Panc1 (cell line): Measurements from ENCODE around the gene ACSM5.
"Not testable (repeated sequence)": the region's sequence is repeated elsewhere in the genome, so short reads cannot be mapped to it uniquely, and the experiment has no call there.

Source experiments
- POLR2AphosphoS5 ChIP-seq: IDR thresholded peaks from 2 replicates; pipeline ENCODE4 v1.6.1; 2012; ENCODE audit warnings: mild to moderate bottlenecking, low read depth, low read length, moderate library complexity
- SIN3A ChIP-seq: IDR thresholded peaks from 2 replicates; pipeline ENCODE4 v1.6.1; 2012; ENCODE audit warnings: low read depth, mild to moderate bottlenecking, low read length, moderate library complexity, borderline replicate concordance; ENCODE audit not compliant: insufficient read depth
- TCF7L2 ChIP-seq: IDR thresholded peaks from 2 replicates; pipeline ENCODE4 v1.6.1; 2011; ENCODE audit warnings: mild to moderate bottlenecking, low read depth, low read length, inconsistent platforms
- TF ChIP-seq, protein P1 (sequence below): fragments of 450-650 bp; IDR thresholded peaks from 2 replicates; pipeline ENCODE4 v1.5.1; 2017; ENCODE audit warnings: mild to moderate bottlenecking

GRCh38 chr16:20483989-20484388 is 74.7 kb downstream of the ACSM5 start:
- TF ChIP-seq, protein P1, sequence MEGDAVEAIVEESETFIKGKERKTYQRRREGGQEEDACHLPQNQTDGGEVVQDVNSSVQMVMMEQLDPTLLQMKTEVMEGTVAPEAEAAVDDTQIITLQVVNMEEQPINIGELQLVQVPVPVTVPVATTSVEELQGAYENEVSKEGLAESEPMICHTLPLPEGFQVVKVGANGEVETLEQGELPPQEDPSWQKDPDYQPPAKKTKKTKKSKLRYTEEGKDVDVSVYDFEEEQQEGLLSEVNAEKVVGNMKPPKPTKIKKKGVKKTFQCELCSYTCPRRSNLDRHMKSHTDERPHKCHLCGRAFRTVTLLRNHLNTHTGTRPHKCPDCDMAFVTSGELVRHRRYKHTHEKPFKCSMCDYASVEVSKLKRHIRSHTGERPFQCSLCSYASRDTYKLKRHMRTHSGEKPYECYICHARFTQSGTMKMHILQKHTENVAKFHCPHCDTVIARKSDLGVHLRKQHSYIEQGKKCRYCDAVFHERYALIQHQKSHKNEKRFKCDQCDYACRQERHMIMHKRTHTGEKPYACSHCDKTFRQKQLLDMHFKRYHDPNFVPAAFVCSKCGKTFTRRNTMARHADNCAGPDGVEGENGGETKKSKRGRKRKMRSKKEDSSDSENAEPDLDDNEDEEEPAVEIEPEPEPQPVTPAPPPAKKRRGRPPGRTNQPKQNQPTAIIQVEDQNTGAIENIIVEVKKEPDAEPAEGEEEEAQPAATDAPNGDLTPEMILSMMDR, result not testable (repeated sequence)
- not testable (repeated sequence) for TF ChIP-seq POLR2AphosphoS5, TCF7L2, SIN3A
